Mucosa of rectum (tissue), 2 donors: Measurements from ENCODE around the gene NME3.
A peak's percentile ranks its signal among the peaks of the same experiment; 100 is the strongest.

ENCODE experiments used
- H3K27ac ChIP-seq, 2 donors: one replicate each; pipeline ENCODE4 v1.7.0; 2013; ENCODE audit warnings: inconsistent platforms in 2 of 2, low read depth in 2 of 2, low read length in 2 of 2
- H3K27me3 ChIP-seq, 2 donors: one replicate each; pipeline ENCODE4 v1.7.0; 2013; ENCODE audit warnings: low read length in 2 of 2; ENCODE audit not compliant: control insufficient read depth in 2 of 2, insufficient read depth in 2 of 2
- H3K36me3 ChIP-seq, 2 donors: one replicate each; pipeline ENCODE4 v1.7.0; 2013; ENCODE audit warnings: low read length in 2 of 2; ENCODE audit not compliant: control insufficient read depth in 2 of 2, insufficient read depth in 2 of 2
- H3K4me1 ChIP-seq, 2 donors: one replicate each; pipeline ENCODE4 v1.7.0; 2013; ENCODE audit warnings: low read length in 2 of 2, mild to moderate bottlenecking in 1 of 2; ENCODE audit not compliant: control insufficient read depth in 2 of 2, insufficient read depth in 2 of 2
- H3K4me3 ChIP-seq, 2 donors: one replicate each; pipeline ENCODE4 v1.7.0; 2013; ENCODE audit warnings: low read length in 2 of 2
- H3K9ac ChIP-seq, 2 donors: one replicate each; pipeline ENCODE4 v1.7.0; 2013; ENCODE audit warnings: low read length in 2 of 2, low read depth in 1 of 2, mild to moderate bottlenecking in 1 of 2
- H3K9me3 ChIP-seq, 2 donors: one replicate each; pipeline ENCODE4 v1.7.0; 2013; ENCODE audit warnings: low read length in 2 of 2; ENCODE audit not compliant: control insufficient read depth in 2 of 2
- donor health status: healthy.
- donor health status: Normal muscosa, but diverticular disease.

Gene NME3

DNA sequence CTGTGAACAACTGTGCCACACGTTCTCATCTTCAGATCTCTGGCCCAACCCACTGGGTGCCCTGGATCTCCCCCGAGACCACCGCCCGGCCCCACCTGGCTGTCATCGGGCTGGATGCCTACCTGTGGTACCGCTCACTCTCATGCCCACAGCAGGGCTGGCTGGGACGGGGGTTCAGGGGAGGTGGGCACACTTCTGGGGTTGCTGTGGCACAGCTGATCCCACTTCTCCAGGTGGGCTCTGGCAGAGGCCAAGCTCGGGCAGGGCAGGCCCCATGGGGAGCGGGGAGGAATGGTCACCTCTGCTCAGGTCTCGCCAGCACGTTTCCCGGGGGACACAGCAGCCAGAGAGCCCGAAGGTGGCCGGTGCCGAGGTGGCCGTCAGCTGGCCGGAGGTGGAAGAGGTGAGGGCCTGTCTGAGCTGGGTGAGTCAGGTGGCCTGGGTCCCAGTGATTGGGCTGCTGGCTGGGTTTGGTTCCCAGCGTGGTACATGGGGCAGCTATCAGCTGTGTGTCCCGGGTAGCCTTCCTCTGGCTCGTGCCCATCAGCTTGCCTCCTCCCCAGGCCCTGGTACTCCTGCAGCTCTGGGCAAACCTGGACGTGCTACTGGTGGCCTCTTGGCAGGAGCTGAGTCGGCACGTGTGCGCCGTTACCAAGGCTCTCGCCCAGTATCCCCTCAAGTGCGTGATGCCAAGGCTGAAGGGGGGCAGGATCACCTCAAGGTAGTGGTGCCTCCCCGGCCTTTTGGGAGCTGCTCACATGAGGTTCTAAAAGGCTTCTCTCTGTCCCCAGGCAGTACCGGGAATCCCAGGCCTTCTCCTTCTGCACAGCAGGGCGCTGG is 3.9 kb upstream of the NME3 start:
- H3K9me3 ChIP-seq: no peaks in the 10 kb centered on the region
- H3K27ac ChIP-seq: no peak overlapping the region
- H3K27me3 ChIP-seq: no peaks in the 10 kb centered on the region
- H3K9ac ChIP-seq: no peak overlapping the region
- H3K36me3 ChIP-seq: peaks cover 19 to 33% of the 10 kb centered on the region in 2 donors
- H3K4me1 ChIP-seq: peaks cover 24 to 28% of the 10 kb centered on the region in 2 donors
- no peak overlapping the region for H3K4me3 ChIP-seq

DNA sequence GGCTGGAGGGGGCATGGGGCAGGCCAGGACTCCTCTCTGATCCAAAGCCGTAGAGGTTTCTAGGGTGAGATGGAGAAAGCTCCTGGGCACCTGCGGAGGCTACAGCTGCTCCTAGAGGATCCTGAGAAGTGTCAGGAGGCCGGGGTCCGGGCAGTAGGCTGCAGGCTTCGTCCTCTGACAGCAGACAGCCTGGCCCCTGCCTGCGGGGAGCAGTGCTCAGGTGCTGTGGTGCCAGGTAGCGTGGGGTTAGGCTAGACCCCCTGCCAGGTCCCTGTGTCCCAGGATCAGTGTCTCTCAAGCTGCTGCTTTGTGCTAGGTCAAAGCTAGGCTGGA is 3.1 kb upstream of the NME3 start:
- H3K4me1 ChIP-seq: peaks cover 27 to 34% of the 10 kb centered on the region in 2 donors
- no peak overlapping the region for H3K27ac ChIP-seq
- H3K27me3 ChIP-seq: no peaks in the 10 kb centered on the region
- H3K9ac ChIP-seq: no peak overlapping the region
- H3K9me3 ChIP-seq: no peaks in the 10 kb centered on the region
- H3K4me3 ChIP-seq: peak overlapping the region in 1 of 2 donors; percentile 81
- H3K36me3 ChIP-seq: peaks cover 16 to 33% of the 10 kb centered on the region in 2 donors

DNA sequence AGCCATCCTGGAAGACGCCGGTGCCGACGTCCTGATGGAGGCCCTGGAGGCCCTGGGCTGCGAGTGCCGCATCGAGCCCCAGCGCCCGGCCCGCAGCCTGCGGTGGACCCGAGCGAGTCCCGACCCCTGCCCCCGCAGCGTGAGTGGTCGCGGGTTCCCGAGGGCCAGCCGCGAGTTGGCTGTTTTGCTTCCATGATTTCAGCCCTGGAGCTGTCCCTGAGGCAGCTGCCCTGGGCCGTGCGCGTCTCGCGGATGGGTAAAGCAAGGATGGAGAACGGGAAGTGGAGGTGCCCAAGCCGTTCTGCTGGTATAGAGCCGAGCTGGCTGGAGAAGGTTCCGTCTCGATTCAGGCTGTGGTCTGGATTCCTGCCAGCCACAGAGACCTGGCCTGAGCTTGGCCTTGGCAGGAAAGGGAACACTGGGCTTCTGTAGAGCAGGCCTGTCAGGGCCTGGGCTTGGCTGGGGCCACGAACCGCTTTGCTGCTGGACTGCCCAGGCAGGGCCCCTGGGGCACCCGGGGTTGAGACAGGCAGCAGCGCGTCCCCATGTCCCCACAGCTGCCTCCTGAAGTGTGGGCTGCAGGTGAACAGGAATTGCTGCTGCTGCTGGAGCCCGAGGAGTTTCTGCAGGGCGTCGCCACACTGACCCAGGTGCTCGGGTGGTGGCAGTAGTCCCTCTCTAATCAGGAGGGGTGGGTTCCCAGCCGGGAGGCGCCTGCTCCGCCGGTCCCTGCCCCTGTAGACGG is 2.5 kb upstream of the NME3 start:
- H3K27ac ChIP-seq: peak overlapping the region; percentile 90 to 91
- peak overlapping the region; percentile 81 to 88 for H3K4me3 ChIP-seq
- H3K9me3 ChIP-seq: no peaks in the 10 kb centered on the region
- peak overlapping the region; percentile 68 to 79 for H3K9ac ChIP-seq
- H3K4me1 ChIP-seq: peaks cover 27 to 34% of the 10 kb centered on the region in 2 donors
- peaks cover 16 to 30% of the 10 kb centered on the region in 2 donors for H3K36me3 ChIP-seq
- no peaks in the 10 kb centered on the region for H3K27me3 ChIP-seq

DNA sequence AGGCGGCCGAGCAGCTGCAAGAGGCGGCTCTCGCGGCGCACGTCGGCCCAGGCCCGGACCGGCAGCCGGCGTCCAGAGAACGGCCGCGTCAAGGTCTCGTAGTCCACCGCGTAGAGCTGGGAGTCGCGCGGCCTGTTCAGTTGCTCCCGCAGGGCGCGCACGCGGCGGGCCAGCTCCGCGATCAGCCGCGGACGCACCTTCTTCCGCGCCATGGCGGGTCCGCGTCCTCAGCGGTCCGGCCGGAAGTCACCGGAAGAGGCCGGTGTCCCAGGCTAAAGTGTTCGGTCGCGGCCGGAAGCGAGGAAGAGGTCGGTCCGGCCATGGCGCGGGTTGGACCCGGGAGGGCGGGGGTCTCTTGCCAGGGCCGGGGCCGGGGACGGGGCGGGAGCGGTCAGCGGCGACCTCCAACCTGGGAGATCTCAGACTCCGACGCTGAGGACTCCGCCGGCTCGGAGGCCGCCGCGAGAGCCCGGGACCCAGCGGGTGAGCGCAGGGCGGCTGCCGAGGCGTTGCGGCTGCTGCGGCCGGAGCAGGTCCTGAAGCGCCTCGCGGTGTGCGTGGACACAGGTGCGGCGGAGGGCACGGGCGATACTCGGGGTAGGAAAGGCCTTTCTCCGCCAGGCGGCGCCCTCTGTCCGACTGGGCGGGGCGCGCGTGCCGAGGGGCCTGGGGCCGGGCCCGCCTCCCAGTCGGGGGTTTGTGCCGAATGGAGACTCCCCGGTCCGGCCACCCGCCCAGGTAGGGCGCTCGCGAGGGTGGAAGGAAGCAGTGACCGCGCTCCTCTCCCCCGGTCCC is 1.8 kb upstream of the NME3 start, which contains the start of gene MRPS34:
Gene MRPS34 (minus strand): TSS at position 227 of the 795 bp plus-strand sequence. CDS start 15 bp downstream, at position 212.
- H3K4me3 ChIP-seq: peak within 1 kb of the TSS; percentile 81 to 88
- peak within 1 kb of the TSS; percentile 78 to 79 for H3K9ac ChIP-seq
- H3K36me3 ChIP-seq: peaks cover 19 to 32% of the 10 kb centered on the region in 2 donors
- no peaks in the 10 kb centered on the region for H3K27me3 ChIP-seq
- no peaks in the 10 kb centered on the region for H3K9me3 ChIP-seq
- peaks cover 27 to 34% of the 10 kb centered on the region in 2 donors for H3K4me1 ChIP-seq
- H3K27ac ChIP-seq: peak within 1 kb of the TSS; percentile 90 to 91

DNA sequence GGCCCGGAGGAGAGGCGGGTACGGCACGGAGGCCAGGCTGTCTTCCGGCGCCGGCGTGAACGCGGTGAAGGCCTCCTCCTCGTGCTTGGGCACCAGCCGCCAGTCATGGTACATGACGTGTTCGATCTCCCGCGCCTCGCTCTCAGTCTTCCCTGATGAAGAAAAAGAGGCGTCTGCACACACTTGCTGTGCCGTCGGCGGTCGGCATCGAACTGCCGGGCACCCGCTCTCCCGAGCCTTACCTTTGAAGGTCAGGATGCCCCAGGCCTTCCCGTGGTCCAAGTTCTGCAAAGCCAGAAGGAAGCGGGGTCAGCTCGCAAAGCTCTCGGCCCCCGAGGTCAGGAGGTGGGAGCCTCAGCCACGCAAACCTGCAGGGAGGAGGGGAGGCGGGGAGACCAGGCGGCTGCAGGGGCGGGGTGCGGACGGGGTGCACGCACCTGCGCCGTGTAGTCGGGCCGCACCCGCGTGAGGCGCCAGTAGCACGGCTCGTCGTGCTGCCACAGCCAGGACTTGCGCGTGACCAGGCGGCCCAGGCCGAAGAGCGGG is 1.1 kb upstream of the NME3 start, which contains the start of gene EME2:
Gene EME2 (plus strand): TSS at position 449 of the 546 bp plus-strand sequence. CDS start 418 bp downstream, outside the sequence.
- H3K9ac ChIP-seq: peak within 1 kb of the TSS; percentile 78 to 79
- H3K4me1 ChIP-seq: peaks cover 27 to 34% of the 10 kb centered on the region in 2 donors
- H3K4me3 ChIP-seq: peak within 1 kb of the TSS; percentile 81 to 88
- peaks cover 19 to 32% of the 10 kb centered on the region in 2 donors for H3K36me3 ChIP-seq
- H3K27me3 ChIP-seq: no peaks in the 10 kb centered on the region
- no peaks in the 10 kb centered on the region for H3K9me3 ChIP-seq
- H3K27ac ChIP-seq: peak within 1 kb of the TSS; percentile 90 to 91

DNA sequence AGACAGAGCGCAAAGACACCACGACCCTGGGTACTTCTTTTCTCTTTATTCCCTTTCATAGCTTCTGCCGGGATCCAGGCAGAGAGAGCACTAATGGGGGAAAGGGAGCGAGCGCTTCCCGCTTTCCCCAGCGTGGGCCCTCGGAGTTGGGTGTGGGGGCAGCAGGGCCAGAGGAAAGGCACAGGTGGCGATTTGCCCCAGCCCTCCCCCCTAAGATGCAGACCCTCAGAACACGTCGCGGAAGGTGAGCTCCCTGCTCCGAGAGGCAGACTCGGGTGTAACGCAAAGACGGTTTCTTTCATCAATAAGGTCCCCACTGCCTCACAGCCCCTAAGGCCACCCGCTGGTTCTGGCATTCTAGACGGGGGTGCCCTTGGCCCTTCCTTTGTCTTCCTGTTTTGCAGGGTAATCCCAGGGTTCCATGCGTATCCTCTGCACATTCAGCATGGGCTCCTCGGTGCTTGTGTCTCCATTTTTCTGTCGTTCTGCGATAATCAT is 570 bp upstream of the NME3 start:
- Histone ChIP-seq H3K36me3 (peaks cover 19 to 32% of the 10 kb centered on the region in 2 donors), H3K4me1 (peaks cover 27 to 34% of the 10 kb centered on the region in 2 donors), H3K9me3 (no peaks in the 10 kb centered on the region), H3K4me3 (peak overlapping the region; percentile 81 to 88), H3K27ac (peak overlapping the region; percentile 90 to 91), H3K27me3 (no peaks in the 10 kb centered on the region), H3K9ac (peak overlapping the region; percentile 78 to 79)

DNA sequence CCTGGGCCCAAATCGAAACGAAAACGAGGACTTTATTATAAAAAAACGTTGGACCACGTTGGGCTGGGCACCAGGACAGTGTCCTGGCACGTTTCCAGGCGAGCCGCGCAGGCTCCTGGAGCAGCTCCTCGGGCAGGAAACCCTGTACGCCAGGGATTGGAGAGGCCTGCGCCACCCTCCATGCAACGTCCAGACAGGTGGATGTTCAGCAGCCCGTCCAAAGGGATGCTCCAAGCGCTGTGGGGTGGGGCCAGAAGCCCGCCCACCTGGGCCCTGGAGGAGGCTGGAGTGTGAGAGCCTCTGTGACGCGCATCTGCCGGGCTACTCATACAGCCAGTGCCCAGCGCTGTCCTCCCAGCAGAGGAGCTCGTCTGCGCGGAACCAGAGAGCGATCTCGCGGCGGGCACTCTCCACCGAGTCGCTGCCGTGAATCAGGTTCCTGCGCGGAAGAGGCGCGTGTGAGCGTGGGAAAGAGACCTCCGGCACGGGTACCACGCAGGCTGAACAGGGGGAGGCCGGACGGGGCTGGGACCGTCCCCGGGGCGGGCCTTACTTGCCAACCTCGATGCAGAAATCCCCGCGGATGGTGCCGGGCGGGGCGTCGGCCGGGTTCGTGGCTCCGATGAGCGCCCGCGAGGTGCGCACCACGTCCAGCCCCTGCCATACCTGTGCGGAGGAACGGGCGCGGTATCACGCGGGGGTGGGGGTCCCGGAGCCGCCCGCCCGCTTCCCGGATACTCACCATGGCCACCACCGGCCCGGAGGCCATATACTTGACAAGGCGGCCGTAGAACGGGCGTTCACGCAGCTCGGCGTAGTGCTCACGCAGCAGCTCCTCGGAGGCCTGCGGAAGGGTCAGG is 785 bp downstream of the NME3 start:
- Histone ChIP-seq H3K9ac (peak overlapping the region; percentile 41 to 67), H3K27me3 (no peaks in the 10 kb centered on the region), H3K9me3 (no peaks in the 10 kb centered on the region), H3K27ac (peak overlapping the region; percentile 50 to 91), H3K4me1 (peaks cover 27 to 34% of the 10 kb centered on the region in 2 donors), H3K4me3 (peak overlapping the region; percentile 81 to 88), H3K36me3 (peaks cover 19 to 31% of the 10 kb centered on the region in 2 donors)

DNA sequence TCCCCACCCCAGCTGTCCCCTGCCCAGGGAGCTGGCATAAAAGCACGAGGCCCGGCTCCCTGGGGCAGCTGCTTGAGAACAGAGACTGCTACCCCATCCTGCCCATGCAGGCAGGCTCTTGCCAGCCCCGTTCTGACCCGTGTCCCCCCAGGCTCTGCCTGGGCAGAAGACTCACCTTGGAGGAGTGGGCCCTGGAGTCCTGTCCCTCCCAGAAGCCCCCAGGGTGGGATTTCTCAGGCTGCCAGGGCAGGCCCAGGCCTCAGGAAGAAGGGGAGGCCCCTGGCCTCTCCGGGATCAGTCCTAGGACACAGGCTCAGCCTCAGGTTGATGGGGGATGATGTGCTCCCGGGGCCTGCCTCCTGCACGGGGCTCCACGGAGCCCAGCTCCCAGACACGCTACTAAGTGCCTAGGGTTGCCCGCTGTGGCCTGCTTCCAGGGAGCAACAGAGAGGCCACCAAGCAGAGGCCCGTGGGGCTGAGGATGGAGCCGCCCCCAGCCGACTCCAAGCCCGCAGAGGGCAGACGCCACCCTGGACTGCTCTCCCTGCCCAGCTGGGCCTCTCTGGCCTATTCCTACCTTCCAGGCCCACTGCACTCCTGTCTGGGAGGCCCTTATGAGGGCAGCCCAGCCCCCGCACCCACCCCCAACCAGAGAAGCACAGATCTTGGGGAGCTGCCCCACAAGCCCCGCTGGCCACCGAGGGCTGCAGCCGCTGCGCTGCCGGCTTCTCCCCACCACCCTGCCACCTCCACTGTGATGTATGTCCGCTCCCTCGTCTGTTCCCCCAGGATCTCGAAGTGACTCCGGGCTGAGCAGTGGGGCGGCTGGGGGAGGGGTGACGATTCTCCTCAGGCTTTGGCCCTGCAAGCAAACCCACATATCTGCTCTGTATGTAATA is 1.7 kb downstream of the NME3 start:
- Histone ChIP-seq H3K9ac (peak overlapping the region in 1 of 2 donors; percentile 41), H3K27ac (peak overlapping the region; percentile 50 to 91), H3K4me3 (peak overlapping the region; percentile 81 to 88)

More for the DNA sequence above, 1.7 kb downstream of the NME3 start:
- H3K27me3 ChIP-seq: no peaks in the 10 kb centered on the region
- no peaks in the 10 kb centered on the region for H3K9me3 ChIP-seq
- H3K36me3 ChIP-seq: peaks cover 28 to 35% of the 10 kb centered on the region in 2 donors
- H3K4me1 ChIP-seq: peaks cover 25 to 32% of the 10 kb centered on the region in 2 donors
